Sigmoid colon (tissue), 7 donors: ENCODE data around the gene SCN2A. TPM values are rescaled to one million over a fixed set of nuclear protein-coding genes. Genes with fewer than 3 reads are reported as not detected.

Source experiments
- DNase-seq: peaks from one replicate; pipeline ENCODE4 v3.0.0-alpha.2; 2019
- H3K27ac ChIP-seq, 4 donors: fragments of 200-600 bp; sonication (generic); one replicate each; pipeline ENCODE4 v1.5.1; 2016 to 2019; ENCODE audit warnings: mild to moderate bottlenecking in 1 of 4
- H3K27me3 ChIP-seq, 3 donors: fragments of 200-600 bp; sonication (generic); one replicate each; pipeline ENCODE4 v1.5.1; 2019; ENCODE audit warnings: mild to moderate bottlenecking in 1 of 3
- H3K36me3 ChIP-seq, 4 donors: fragments of 200-600 bp; sonication (generic); one replicate each; pipeline ENCODE4 v1.5.1; 2016 to 2019
- H3K4me1 ChIP-seq, 4 donors: fragments of 200-600 bp; sonication (generic); one replicate each; pipeline ENCODE4 v1.5.1; 2017 to 2019
- H3K4me3 ChIP-seq, 4 donors: fragments of 200-600 bp; sonication (generic); one replicate each; pipeline ENCODE4 v1.5.1; 2017 to 2019; ENCODE audit warnings: mild to moderate bottlenecking in 2 of 4, moderate library complexity in 1 of 4
- H3K9me3 ChIP-seq, 4 donors: fragments of 200-600 bp in 3 of 4; sonication (generic) in 3 of 4; one replicate each; pipeline versions ENCODE4 v1.5.1 to v1.6.1; 2013 to 2019
- EP300 ChIP-seq, 4 donors: sonication (generic); formaldehyde crosslinking; IDR thresholded peaks; one replicate each; pipeline ENCODE4 v1.6.1; 2017; ENCODE audit warnings: antibody characterized with exemption in 4 of 4
- POLR2A ChIP-seq, 2 donors: fragments of 450-650 bp; IDR thresholded peaks; one replicate each; pipeline ENCODE4 v1.6.1; 2016; ENCODE audit warnings: antibody characterized with exemption in 2 of 2, mild to moderate bottlenecking in 2 of 2, moderate library complexity in 2 of 2
- POLR2AphosphoS5 ChIP-seq, 4 donors: sonication (generic); formaldehyde crosslinking; IDR thresholded peaks; one replicate each; pipeline ENCODE4 v1.6.1; 2017; ENCODE audit warnings: antibody characterized with exemption in 4 of 4
- WGBS, 2 donors: extraction: QIAGEN DNeasy Blood & Tissue Kit; methylation state at CpG; one replicate each; pipeline ENCODE4 v1.1.7; 2013; 5-methylcytosine and 5-hydroxymethylcytosine counted together
- intact Hi-C: fragments of 100-400 bp; cut with DNase I; formaldehyde crosslinking; loops from one replicate; pipeline ENCODE4 v1.15.1; 2023
- polyA plus RNA-seq, 3 donors: library from polyadenylated mRNA; stranded (reverse); fragments of 200-250 nt; gene quantifications; one replicate each; pipeline ENCODE4 v1.2.3, GENCODE V29; 2013
- total RNA-seq, 4 donors: library from RNA; depleted of rRNA; stranded (reverse); fragments of >200 nt; gene quantifications; one replicate each; pipeline ENCODE4 v1.1.0, GENCODE V29; 2016
- TF ChIP-seq, protein P1 (sequence below), 4 experiments: fragments of 450-650 bp in 3 of 4; fragments of 200-600 bp in 1 of 4; IDR thresholded peaks; one replicate each; pipeline ENCODE4 v1.5.1; 2016 to 2019; ENCODE audit warnings: antibody characterized with exemption in 4 of 4, mild to moderate bottlenecking in 3 of 4, moderate library complexity in 2 of 4
- donor health status: healthy with polysubstance abuse.
- donor health status: Bipolar disorder and iron deficiency.
- donor health status: healthy.

The SCN2A gene
- total and polyA plus RNA-seq, 7 donors = under 0.01 to 1.1 (median 0.58) TPM; not detected in 1

DNA sequence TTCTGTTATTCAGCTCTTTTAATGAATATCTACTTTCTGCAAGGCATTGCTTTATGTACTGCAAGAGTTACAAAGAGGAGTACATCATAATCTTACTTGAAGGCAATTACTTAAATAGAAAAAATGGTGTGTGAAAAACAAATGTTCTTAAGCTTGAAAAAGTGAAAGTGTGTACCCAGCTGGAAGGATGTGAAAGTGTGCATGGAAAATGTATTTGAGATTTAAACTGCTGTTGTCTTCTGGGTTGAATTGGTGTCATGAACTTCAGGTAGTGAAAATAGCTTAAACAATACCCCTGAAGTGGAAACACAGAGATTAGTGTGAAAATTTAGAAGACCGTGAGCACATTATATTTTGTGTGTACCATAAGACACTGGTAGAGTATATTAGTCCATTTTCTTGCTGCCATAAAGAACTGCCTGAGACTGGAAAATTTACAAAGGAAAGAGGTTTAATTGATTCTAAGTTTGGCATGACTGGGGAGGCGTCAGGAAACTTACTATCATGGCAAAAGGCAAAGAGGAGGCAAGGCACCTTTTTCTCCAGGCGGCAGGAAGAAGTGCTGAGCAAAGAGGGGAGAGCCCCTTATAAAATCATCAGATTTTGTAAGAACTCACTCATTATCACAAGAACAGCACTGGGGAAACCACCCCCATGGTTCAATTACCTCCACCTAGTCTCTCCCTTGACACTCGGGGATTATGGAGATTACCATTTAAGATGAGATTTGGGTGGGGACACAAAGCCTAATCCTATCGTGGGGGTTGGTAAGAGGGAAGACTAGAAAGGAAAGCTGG lies 38.8 kb downstream of the SCN2A start:
- peaks cover 0 to 8% (median 4%) of the 10 kb centered on the region in 4 donors for H3K4me1 ChIP-seq
- DNase-seq = no peak
- H3K4me3 ChIP-seq = no peak overlapping the region
- no peaks in the 10 kb centered on the region for H3K36me3 ChIP-seq
- TF ChIP-seq POLR2AphosphoS5 (IDR thresholded peaks at IDR 0.05) = no peak
- TF ChIP-seq EP300 (IDR thresholded peaks at IDR 0.05) = no peak
- TF ChIP-seq, protein P1, sequence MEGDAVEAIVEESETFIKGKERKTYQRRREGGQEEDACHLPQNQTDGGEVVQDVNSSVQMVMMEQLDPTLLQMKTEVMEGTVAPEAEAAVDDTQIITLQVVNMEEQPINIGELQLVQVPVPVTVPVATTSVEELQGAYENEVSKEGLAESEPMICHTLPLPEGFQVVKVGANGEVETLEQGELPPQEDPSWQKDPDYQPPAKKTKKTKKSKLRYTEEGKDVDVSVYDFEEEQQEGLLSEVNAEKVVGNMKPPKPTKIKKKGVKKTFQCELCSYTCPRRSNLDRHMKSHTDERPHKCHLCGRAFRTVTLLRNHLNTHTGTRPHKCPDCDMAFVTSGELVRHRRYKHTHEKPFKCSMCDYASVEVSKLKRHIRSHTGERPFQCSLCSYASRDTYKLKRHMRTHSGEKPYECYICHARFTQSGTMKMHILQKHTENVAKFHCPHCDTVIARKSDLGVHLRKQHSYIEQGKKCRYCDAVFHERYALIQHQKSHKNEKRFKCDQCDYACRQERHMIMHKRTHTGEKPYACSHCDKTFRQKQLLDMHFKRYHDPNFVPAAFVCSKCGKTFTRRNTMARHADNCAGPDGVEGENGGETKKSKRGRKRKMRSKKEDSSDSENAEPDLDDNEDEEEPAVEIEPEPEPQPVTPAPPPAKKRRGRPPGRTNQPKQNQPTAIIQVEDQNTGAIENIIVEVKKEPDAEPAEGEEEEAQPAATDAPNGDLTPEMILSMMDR (IDR thresholded peaks at IDR 0.05) = no peak
- TF ChIP-seq POLR2A (IDR thresholded peaks at IDR 0.05) = no peak
- intact Hi-C loops = no loop called here
- H3K27ac ChIP-seq = no peak overlapping the region
- WGBS, 2 donors = 64 to 67% methylated on average over 5 of the region's 5 CpGs
- no peaks in the 10 kb centered on the region for H3K27me3 ChIP-seq
- no peaks in the 10 kb centered on the region for H3K9me3 ChIP-seq

DNA sequence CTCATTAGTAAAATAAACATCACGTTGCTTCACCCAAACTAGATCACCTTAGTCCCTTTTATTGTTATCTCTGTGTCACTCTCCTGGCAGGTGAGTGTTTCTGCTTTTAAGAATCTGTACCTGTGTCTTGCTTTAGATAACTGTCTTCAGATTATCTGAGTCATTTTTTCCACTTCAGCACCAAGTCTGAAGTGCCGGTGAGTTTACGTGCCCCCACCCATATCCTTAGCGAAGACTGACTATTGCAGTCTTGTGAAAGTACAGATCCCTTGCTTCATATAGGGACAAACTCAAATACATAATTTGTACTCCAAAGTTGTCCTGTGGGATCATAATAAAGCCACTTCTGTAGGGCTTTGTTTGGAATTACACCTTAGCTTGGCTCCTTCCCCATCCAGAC lies 41.1 kb downstream of the SCN2A start:
- Histone ChIP-seq H3K27ac (no peak overlapping the region), H3K4me3 (no peak overlapping the region), H3K9me3 (no peaks in the 10 kb centered on the region), H3K36me3 (no peaks in the 10 kb centered on the region), H3K27me3 (no peaks in the 10 kb centered on the region), H3K4me1 (no peaks in the 10 kb centered on the region)
- 75 to 79% methylated on average over 4 of the region's 4 CpGs for WGBS, 2 donors
- intact Hi-C loops = no loop called here
- no peak for TF ChIP-seq POLR2AphosphoS5 (IDR thresholded peaks at IDR 0.05)
- TF ChIP-seq, protein P1 (IDR thresholded peaks at IDR 0.05) = no peak
- no peak for TF ChIP-seq POLR2A (IDR thresholded peaks at IDR 0.05)
- TF ChIP-seq EP300 (IDR thresholded peaks at IDR 0.05) = no peak
- DNase-seq = no peak

DNA sequence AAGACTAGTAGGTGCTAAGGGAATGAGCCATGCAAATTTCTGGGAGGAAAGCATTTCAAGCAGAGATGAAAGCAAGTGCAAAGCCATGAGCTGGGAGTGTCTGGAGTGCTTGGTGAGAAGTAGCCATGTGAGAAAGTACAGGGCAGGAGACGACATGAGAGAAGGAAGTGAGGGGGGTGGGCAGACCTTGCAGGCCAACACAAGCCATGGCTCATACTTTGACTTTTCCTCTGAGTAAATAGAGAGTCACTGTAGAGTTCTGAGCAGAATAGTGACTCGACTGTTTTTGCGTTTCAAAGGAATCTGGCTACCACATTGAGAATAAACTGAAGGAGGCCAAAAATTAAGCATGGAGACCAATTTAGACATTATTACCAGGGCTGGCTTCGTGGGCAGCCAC lies 42.2 kb downstream of the SCN2A start:
- H3K36me3 ChIP-seq = no peaks in the 10 kb centered on the region
- H3K4me1 ChIP-seq = no peaks in the 10 kb centered on the region
- no peaks in the 10 kb centered on the region for H3K9me3 ChIP-seq
- 64 to 77% methylated on average over 4 of the region's 4 CpGs for whole genome bisulfite sequencing, 2 donors
- intact Hi-C loops = no loop called here
- no peak for DNase-seq
- H3K27ac ChIP-seq = no peak overlapping the region
- no peak overlapping the region for H3K4me3 ChIP-seq
- no peaks in the 10 kb centered on the region for H3K27me3 ChIP-seq
- TF ChIP-seq POLR2AphosphoS5 (IDR thresholded peaks at IDR 0.05) (no peak), POLR2A (IDR thresholded peaks at IDR 0.05) (no peak), EP300 (IDR thresholded peaks at IDR 0.05) (no peak)
- TF ChIP-seq, protein P1 (IDR thresholded peaks at IDR 0.05) = no peak

DNA sequence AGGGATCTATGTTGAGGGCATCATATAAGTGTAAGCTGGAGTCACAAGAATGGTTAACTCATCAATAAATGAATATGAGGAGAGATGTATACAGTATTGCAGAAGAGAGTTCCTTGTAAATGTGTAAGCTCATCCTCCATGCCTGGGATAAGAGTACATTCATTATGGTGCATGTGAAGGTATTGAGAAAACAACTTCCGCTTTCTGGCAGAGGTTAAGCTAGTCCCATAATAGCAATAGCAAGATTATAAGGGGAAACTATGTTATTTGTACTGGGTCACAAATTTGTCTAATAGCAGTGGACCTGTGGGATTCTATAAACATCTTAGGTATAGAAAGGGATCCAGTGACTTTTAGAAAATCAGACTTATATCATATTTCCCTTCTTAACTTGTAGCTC lies 44.1 kb downstream of the SCN2A start:
- no peak for DNase-seq
- H3K9me3 ChIP-seq = peaks cover 0 to 2% (median 0%) of the 10 kb centered on the region in 4 donors
- TF ChIP-seq, protein P1 (IDR thresholded peaks at IDR 0.05) = no peak
- TF ChIP-seq POLR2AphosphoS5 (IDR thresholded peaks at IDR 0.05) = no peak
- no peak for TF ChIP-seq POLR2A (IDR thresholded peaks at IDR 0.05)
- no peak for TF ChIP-seq EP300 (IDR thresholded peaks at IDR 0.05)
- H3K36me3 ChIP-seq = no peaks in the 10 kb centered on the region
- H3K4me3 ChIP-seq = no peak overlapping the region
- intact Hi-C loops = no loop called here
- WGBS, 2 donors = 94 to 95% methylated on average over 1 of the region's 1 CpG
- H3K27ac ChIP-seq = no peak overlapping the region
- no peaks in the 10 kb centered on the region for H3K27me3 ChIP-seq
- no peaks in the 10 kb centered on the region for H3K4me1 ChIP-seq
